NB4 (cell line): ENCODE results near the gene DNAH11.

ENCODE experiments used
- DNase-seq: peaks from one replicate; pipeline ENCODE4 v3.0.0; 2010; ENCODE audit warnings: low read depth
- H3K4me3 ChIP-seq: one replicate; pipeline ENCODE4 v1.5.1; 2011; ENCODE audit warnings: mild to moderate bottlenecking, low read depth, low read length, moderate library complexity
- MYC ChIP-seq: IDR thresholded peaks from 2 replicates; pipeline ENCODE4 v1.6.1; 2011; ENCODE audit warnings: low read depth, low read length
- POLR2A ChIP-seq: IDR thresholded peaks from 2 replicates; pipeline ENCODE4 v1.6.1; 2011; ENCODE audit warnings: mild to moderate bottlenecking; ENCODE audit not compliant: insufficient read length; ENCODE audit errors: extremely low read depth
- TF ChIP-seq, protein P1 (sequence below): IDR thresholded peaks from one replicate; pipeline ENCODE4 v1.5.1; 2012; ENCODE audit warnings: low read depth, low read length
- TF ChIP-seq, protein P2 (sequence below): IDR thresholded peaks from 2 replicates; pipeline ENCODE4 v1.6.1; 2011; ENCODE audit warnings: low read depth, low read length

The DNAH11 gene

DNA sequence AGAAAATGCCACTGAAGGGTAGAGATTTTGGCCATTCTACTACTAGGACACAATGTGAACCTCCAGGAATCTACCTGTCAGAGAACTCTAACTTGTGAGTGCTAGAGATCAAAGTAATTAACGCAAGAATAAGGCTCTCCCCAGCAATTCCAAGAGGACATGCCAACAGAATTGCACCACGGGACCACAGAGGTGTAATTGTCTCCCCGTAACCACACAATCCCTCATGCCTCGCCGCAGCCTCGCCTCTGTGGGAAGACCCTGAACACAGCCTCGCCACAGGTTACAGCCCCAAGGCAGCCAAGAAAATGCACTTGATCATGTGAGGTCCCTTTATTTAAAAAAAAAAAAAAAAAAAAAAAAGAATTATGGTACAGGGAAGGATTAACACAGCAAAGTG, 373.3 kb downstream of the DNAH11 start:
- DNase-seq, result no peak
- TF ChIP-seq POLR2A (no peak), MYC (no peak)
- TF ChIP-seq, protein P1, sequence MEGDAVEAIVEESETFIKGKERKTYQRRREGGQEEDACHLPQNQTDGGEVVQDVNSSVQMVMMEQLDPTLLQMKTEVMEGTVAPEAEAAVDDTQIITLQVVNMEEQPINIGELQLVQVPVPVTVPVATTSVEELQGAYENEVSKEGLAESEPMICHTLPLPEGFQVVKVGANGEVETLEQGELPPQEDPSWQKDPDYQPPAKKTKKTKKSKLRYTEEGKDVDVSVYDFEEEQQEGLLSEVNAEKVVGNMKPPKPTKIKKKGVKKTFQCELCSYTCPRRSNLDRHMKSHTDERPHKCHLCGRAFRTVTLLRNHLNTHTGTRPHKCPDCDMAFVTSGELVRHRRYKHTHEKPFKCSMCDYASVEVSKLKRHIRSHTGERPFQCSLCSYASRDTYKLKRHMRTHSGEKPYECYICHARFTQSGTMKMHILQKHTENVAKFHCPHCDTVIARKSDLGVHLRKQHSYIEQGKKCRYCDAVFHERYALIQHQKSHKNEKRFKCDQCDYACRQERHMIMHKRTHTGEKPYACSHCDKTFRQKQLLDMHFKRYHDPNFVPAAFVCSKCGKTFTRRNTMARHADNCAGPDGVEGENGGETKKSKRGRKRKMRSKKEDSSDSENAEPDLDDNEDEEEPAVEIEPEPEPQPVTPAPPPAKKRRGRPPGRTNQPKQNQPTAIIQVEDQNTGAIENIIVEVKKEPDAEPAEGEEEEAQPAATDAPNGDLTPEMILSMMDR, result no peak
- TF ChIP-seq, protein P2, sequence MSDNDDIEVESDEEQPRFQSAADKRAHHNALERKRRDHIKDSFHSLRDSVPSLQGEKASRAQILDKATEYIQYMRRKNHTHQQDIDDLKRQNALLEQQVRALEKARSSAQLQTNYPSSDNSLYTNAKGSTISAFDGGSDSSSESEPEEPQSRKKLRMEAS, result no peak
- no peak overlapping the region for H3K4me3 ChIP-seq

DNA sequence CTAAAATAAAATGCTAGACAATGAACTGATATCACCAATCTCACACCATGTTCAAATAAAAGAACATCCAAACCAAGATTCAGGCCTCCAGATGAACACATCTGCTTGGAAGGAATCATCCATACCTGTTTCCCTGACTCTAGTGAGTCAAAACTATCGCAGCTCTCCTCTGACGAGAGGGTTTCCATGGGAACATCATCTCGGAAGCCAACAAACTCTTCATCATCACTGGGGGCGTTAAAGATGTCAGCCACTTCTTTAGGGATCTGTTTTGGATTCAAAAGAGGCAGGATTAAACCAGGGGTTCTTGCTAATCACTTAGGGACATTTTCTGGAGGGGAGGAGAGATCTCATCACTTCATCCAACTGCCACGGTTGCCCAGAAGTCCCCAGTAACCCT, 373.8 kb downstream of the DNAH11 start:
- DNase-seq, result no peak
- TF ChIP-seq POLR2A, result no peak
- TF ChIP-seq MYC, result no peak
- TF ChIP-seq, protein P1, result no peak
- no peak overlapping the region for H3K4me3 ChIP-seq

DNA sequence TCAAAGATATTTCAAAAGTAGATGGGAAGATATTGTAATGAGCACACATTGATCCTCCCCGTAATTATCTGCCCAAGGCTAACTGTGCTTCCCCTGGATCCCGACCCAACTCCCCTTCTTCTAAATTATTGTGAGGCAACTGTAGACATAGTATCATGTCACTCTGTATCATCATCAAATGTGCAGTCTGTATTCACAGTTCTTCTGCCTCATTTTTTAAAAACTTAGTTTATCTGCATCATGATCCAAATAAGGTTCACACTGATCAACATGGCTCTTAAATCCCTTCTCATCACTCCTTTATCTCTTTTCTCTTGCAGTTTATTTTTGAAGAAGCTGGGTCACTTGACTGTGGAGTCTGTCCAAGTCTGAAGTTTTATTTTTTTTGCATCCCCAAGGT, 375.4 kb downstream of the DNAH11 start:
- H3K4me3 ChIP-seq, result no peak overlapping the region
- TF ChIP-seq POLR2A, result no peak
- TF ChIP-seq, protein P2, result no peak
- no peak for TF ChIP-seq MYC
- TF ChIP-seq, protein P1, result no peak
- DNase-seq, result no peak

DNA sequence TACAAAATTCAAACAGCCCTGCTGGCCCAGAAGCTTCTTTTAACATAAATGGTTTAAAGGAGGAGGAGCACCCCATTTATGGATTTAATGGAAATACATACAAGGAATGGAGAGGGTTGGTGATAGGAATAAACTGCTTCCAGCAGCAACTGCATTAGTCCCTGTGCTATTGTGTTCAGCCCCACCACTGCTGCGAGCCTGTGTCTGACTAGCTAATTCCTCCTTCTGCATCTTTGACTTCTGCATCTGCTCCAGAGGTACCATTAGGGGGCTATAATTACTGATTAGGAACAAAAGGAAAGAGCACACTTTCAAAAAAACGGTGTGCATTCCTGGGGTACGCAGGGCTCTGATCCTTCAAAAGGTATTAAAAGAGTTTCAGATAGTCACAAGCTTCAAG, 378.1 kb downstream of the DNAH11 start:
- TF ChIP-seq, protein P1, result no peak
- no peak for TF ChIP-seq POLR2A
- TF ChIP-seq, protein P2, result no peak
- no peak for TF ChIP-seq MYC
- H3K4me3 ChIP-seq, result no peak overlapping the region
- no peak for DNase-seq

DNA sequence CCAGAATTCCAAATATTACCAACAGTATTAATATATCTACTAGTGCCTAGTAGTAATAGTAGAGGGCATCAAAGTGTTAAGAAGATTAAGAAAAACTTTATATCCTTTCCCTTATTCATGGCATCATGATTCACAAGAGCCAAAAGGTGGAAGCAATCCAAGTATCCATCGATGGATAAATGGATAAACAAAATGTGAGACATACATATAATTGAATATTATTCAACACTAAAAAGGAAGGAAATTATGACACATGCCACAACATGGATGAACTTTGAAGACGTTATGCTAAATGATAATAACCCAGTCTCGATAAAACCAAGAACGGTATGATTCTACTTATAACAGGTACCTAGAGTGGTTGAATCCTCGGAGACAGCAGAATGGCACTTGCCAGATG, 379.8 kb downstream of the DNAH11 start:
- TF ChIP-seq MYC (no peak), POLR2A (no peak)
- TF ChIP-seq, protein P1, result no peak
- TF ChIP-seq, protein P2, result no peak
- no peak overlapping the region for H3K4me3 ChIP-seq
- no peak for DNase-seq

DNA sequence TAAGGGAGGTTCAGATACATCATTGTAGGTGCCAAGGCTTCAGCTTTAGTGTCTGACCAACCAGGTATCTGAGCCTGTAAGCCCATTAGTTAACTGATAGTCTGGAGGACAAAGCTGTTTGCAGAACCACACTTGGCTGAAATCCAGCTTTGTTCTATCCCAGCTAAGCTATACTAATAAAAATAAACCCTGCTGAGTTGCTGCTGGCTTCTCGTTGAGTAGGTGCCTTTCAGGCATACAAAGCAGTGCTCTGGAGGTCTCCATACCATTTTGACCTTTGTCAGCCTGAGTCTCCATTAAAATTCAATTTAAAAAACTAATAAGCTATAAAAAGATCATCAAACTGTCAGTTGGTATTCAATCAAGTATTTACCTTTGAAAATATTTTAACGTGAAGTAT, 380.8 kb downstream of the DNAH11 start:
- no peak for DNase-seq
- TF ChIP-seq, protein P2, result no peak
- TF ChIP-seq POLR2A (no peak), MYC (no peak)
- TF ChIP-seq, protein P1, result no peak
- H3K4me3 ChIP-seq, result no peak overlapping the region
